Esophagus squamous epithelium (tissue), 5 donors: Measurements from ENCODE around the gene SLC41A2. TPM values are rescaled to one million over a fixed set of nuclear protein-coding genes. Genes with fewer than 3 reads are reported as not detected.

Experiments used
- DNase-seq: peaks from one replicate; lab custom pipeline; 2025; lab: John Stamatoyannopoulos, UW
- H3K27ac ChIP-seq, 4 donors: fragments of 200-600 bp; sonication (generic); one replicate each; pipeline ENCODE4 v1.5.1; 2016 to 2019; ENCODE audit warnings: mild to moderate bottlenecking in 1 of 4
- H3K27me3 ChIP-seq, 4 donors: fragments of 200-600 bp; sonication (generic); 1 replicate in 3 of 4; 2 replicates in 1 of 4; pipeline versions ENCODE4 v1.5.1 to v1.6.0; 2017 to 2021; ENCODE audit warnings: antibody characterized with exemption in 1 of 4
- H3K36me3 ChIP-seq, 3 donors: fragments of 200-600 bp; sonication (generic); one replicate each; pipeline ENCODE4 v1.5.1; 2016 to 2019
- H3K4me1 ChIP-seq, 3 donors: fragments of 200-600 bp; sonication (generic); one replicate each; pipeline ENCODE4 v1.5.1; 2017 to 2019
- H3K4me3 ChIP-seq, 4 donors: fragments of 200-600 bp; sonication (generic); 1 replicate in 3 of 4; 2 replicates in 1 of 4; pipeline ENCODE4 v1.5.1; 2016 to 2019; ENCODE audit warnings: mild to moderate bottlenecking in 2 of 4, moderate library complexity in 1 of 4
- H3K9me3 ChIP-seq, 3 donors: fragments of 200-600 bp; sonication (generic); one replicate each; pipeline ENCODE4 v1.5.1; 2016 to 2019
- CTCF ChIP-seq, 6 experiments: fragments of 450-650 bp in 4 of 6; fragments of 200-600 bp in 2 of 6; sonication (generic) in 2 of 6; IDR thresholded peaks; one replicate each; pipeline ENCODE4 v1.5.1; 2016 to 2019; ENCODE audit warnings: antibody characterized with exemption in 6 of 6, mild to moderate bottlenecking in 4 of 6, moderate library complexity in 4 of 6
- POLR2A ChIP-seq, 4 donors: fragments of 450-650 bp; IDR thresholded peaks; one replicate each; pipeline ENCODE4 v1.6.1; 2017; ENCODE audit warnings: antibody characterized with exemption in 4 of 4, mild to moderate bottlenecking in 4 of 4, moderate library complexity in 3 of 4
- WGBS, 2 donors: methylation state at CpG; one replicate each; pipeline ENCODE4 v1.1.5; 2018; 5-methylcytosine and 5-hydroxymethylcytosine counted together
- intact Hi-C: fragments of 100-400 bp; cut with DNase I; formaldehyde crosslinking; loops from one replicate; pipeline ENCODE4 v1.15.0; 2022
- total RNA-seq, 4 donors: library from RNA; depleted of rRNA; stranded (reverse); fragments of >200 nt; gene quantifications; one replicate each; pipeline ENCODE4 v1.1.0, GENCODE V29; 2016
- donor health status: DM: yes; HTN: yes; CAD: no.

Gene SLC41A2
- total RNA-seq, 4 donors from 2014 or later, result 0.61 to 7.2 (median 3.6) TPM

GRCh38 chr12:104957719-104958000, 430 bp downstream of the SLC41A2 start:
- DNase-seq, result no peak
- Histone ChIP-seq H3K9me3 (no peaks in the 10 kb centered on the region), H3K36me3 (no peaks in the 10 kb centered on the region), H3K27me3 (peaks cover 0 to 38% (median 0%) of the 10 kb centered on the region in 4 donors), H3K4me3 (peak overlapping the region; percentile 61 to 95 (median 69)), H3K27ac (peak overlapping the region; percentile 53 to 89 (median 68)), H3K4me1 (peaks cover 9 to 26% (median 11%) of the 10 kb centered on the region in 3 donors)
- intact Hi-C loops, result no loop called here
- 0% methylated on average over 2 to 3 of the region's 31 CpGs for WGBS, 2 donors
- TF ChIP-seq POLR2A (IDR thresholded peaks at IDR 0.05) (no peak), CTCF (IDR thresholded peaks at IDR 0.05) (no peak)

GRCh38 chr12:104956870-104957718, 996 bp downstream of the SLC41A2 start:
- no peaks in the 10 kb centered on the region for H3K36me3 ChIP-seq
- peak overlapping the region; percentile 61 to 95 (median 69) for H3K4me3 ChIP-seq
- intact Hi-C loops, result no loop called here
- DNase-seq, result no peak
- peaks cover 9 to 26% (median 11%) of the 10 kb centered on the region in 3 donors for H3K4me1 ChIP-seq
- TF ChIP-seq CTCF (IDR thresholded peaks at IDR 0.05), result no peak
- no peak for TF ChIP-seq POLR2A (IDR thresholded peaks at IDR 0.05)
- WGBS, 2 donors, result 31 to 36% methylated on average over 12 to 13 of the region's 13 CpGs
- H3K27me3 ChIP-seq, result peaks cover 0 to 32% (median 0%) of the 10 kb centered on the region in 4 donors
- no peaks in the 10 kb centered on the region for H3K9me3 ChIP-seq
- peak overlapping the region in 3 of 4 donors; percentile 56 to 89 (median 79) for H3K27ac ChIP-seq

GRCh38 chr12:104955703-104956102, 2.4 kb downstream of the SLC41A2 start:
- peaks cover 9 to 26% (median 11%) of the 10 kb centered on the region in 3 donors for H3K4me1 ChIP-seq
- H3K9me3 ChIP-seq, result no peaks in the 10 kb centered on the region
- 91 to 100% methylated on average over 2 of the region's 2 CpGs for WGBS, 2 donors
- DNase-seq, result no peak
- H3K4me3 ChIP-seq, result no peak overlapping the region
- TF ChIP-seq POLR2A (IDR thresholded peaks at IDR 0.05), result no peak
- TF ChIP-seq CTCF (IDR thresholded peaks at IDR 0.05), result no peak
- peaks cover 0 to 25% (median 0%) of the 10 kb centered on the region in 4 donors for H3K27me3 ChIP-seq
- H3K27ac ChIP-seq, result no peak overlapping the region
- intact Hi-C loops, result no loop called here
- H3K36me3 ChIP-seq, result no peaks in the 10 kb centered on the region

GRCh38 chr12:104953323-104953722, 4.8 kb downstream of the SLC41A2 start:
- H3K36me3 ChIP-seq, result no peaks in the 10 kb centered on the region
- H3K9me3 ChIP-seq, result no peaks in the 10 kb centered on the region
- no peak for DNase-seq
- H3K27me3 ChIP-seq, result peaks cover 0 to 16% (median 0%) of the 10 kb centered on the region in 4 donors
- TF ChIP-seq CTCF (IDR thresholded peaks at IDR 0.05), result no peak
- no peak for TF ChIP-seq POLR2A (IDR thresholded peaks at IDR 0.05)
- intact Hi-C loops, result no loop called here
- WGBS, 2 donors, result 71 to 80% methylated on average over 2 of the region's 2 CpGs
- no peak overlapping the region for H3K4me3 ChIP-seq
- no peak overlapping the region for H3K27ac ChIP-seq
- H3K4me1 ChIP-seq, result peaks cover 0 to 12% (median 0%) of the 10 kb centered on the region in 3 donors

GRCh38 chr12:104952816-104953215, 5.3 kb downstream of the SLC41A2 start:
- Histone ChIP-seq H3K9me3 (no peaks in the 10 kb centered on the region), H3K4me1 (peaks cover 0 to 8% (median 0%) of the 10 kb centered on the region in 3 donors), H3K36me3 (no peaks in the 10 kb centered on the region), H3K27me3 (peaks cover 0 to 11% (median 0%) of the 10 kb centered on the region in 4 donors), H3K4me3 (no peak overlapping the region), H3K27ac (no peak overlapping the region)
- DNase-seq, result no peak
- no peak for TF ChIP-seq POLR2A (IDR thresholded peaks at IDR 0.05)
- TF ChIP-seq CTCF (IDR thresholded peaks at IDR 0.05), result no peak
- 86 to 95% methylated on average over 3 of the region's 3 CpGs for WGBS, 2 donors
- intact Hi-C loops, result no loop called here
